GM19397 (cell line): ENCODE measurements around the gene CHST11.

ENCODE experiments used
- ATAC-seq: cut with Tn5 transposase; IDR thresholded peaks from one replicate; pipeline ENCODE4 v1.9.1; 2021; ENCODE audit warnings: mild to moderate bottlenecking, moderate library complexity; ENCODE audit not compliant: unreplicated experiment

CHST11 gene

GRCh38 chr12:104624529-104624928 lies 167.8 kb downstream of the CHST11 start:
- no peak for ATAC-seq

- no peak for ATAC-seq
These were observed 169.5 kb downstream of the CHST11 start for GRCh38 chr12:104626069-104626837.

DNA sequence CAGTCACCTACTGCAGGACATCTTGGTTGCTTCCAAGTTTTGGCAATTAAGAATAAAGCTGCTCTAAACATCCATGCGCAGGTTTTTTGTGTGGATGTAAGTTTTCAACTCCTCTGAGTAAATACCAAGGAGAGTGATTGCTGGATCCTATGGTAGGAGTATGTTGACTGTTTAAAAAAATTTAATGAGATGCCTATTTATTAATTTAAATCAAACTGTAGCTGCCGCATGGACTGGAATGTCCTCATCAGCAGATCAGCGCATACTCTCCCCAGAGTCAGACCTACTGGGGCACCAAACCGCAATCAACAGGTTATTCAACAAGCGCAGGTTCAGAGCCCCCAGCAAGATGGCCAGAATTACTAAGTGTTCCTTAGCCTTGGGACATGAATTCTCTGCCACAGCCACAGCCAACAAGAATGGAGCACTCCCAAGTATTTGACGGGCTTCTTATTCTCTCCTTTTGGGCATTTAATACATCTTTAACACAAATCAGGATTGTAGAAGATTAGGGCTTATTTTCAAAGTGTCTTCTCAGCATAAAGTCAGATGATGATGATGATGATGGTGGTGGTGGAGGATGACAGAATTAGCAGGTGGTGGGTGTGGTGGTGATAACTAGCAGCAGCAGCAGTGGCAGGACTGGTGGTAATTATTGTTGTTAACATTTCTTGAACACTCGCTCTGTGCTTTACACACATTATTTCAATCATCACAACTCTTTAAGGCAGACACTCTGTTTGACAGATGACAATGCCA lies 170.7 kb downstream of the CHST11 start:
- ATAC-seq = no peak

GRCh38 chr12:104627990-104628830 lies 171.5 kb downstream of the CHST11 start:
- ATAC-seq = no peak

GRCh38 chr12:104628831-104629135 lies 172.0 kb downstream of the CHST11 start:
- no peak for ATAC-seq

- no peak for ATAC-seq
These were observed 173.5 kb downstream of the CHST11 start for GRCh38 chr12:104630230-104630670.

GRCh38 chr12:104631867-104632266 lies 175.1 kb downstream of the CHST11 start:
- ATAC-seq = no peak

DNA sequence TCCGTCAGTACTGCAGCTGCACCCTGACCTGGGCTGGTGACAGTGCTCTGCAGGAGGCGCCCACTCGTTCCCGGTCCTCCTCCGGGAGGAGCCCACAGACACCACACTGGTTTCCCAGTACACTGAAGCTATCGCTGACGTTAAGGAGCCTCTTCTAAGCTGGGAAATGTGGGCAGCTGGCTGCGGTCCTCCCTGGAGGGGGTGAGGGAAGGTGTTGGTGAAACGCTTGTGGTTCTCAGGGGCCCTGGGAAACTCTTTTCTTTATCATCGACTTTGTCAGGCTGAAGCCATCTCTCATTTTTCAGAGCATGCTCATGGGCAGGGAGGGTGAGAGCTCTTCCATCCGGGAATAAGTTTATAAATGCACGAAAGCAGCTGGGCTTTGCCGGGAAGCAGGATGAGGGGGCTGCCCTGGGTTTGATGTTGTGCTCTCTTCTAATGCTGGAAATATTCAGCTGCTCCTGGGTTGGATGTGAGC lies 176.0 kb downstream of the CHST11 start:
- no peak for ATAC-seq

- ATAC-seq = no peak
These were observed 177.3 kb downstream of the CHST11 start for GRCh38 chr12:104634044-104634443.

- ATAC-seq = no peak
These were observed 178.1 kb downstream of the CHST11 start for GRCh38 chr12:104634852-104635251.

- no peak for ATAC-seq
These were observed 179.0 kb downstream of the CHST11 start for GRCh38 chr12:104635607-104636343.

- no peak for ATAC-seq
These were observed 179.7 kb downstream of the CHST11 start for GRCh38 chr12:104636496-104636895.

DNA sequence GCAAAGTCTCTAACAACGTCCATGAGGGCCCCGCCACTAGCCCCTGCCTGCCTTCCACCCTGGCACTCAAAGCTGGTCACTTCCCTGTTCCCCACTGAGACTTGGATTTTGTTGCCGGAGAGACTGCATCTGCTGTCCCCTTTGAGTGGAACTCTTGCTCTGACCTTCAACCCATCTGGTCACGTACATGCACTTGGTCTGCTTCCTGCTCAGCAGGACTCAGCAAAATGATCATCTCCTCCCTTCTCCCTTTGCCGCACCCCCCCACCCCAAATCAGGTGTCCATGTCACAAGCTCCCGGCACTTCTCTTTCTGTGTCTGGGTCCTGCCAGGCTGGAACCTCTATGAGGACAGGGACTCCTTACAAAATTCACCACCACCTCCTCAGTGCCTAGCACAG lies 180.9 kb downstream of the CHST11 start:
- ATAC-seq = no peak

GRCh38 chr12:104638218-104638850 lies 181.6 kb downstream of the CHST11 start:
- no peak for ATAC-seq

GRCh38 chr12:104638851-104639240 lies 182.1 kb downstream of the CHST11 start:
- ATAC-seq = no peak

- no peak for ATAC-seq
These were observed 184.2 kb downstream of the CHST11 start for GRCh38 chr12:104640956-104641355.

- ATAC-seq = peak; percentile 75
These were observed 185.1 kb downstream of the CHST11 start for GRCh38 chr12:104641862-104642261.

- no peak for ATAC-seq
These were observed 186.5 kb downstream of the CHST11 start for GRCh38 chr12:104643093-104643818.

- no peak for ATAC-seq
These were observed 187.3 kb downstream of the CHST11 start for GRCh38 chr12:104643819-104644669.
